Smooth muscle cell (in vitro differentiated cells): ENCODE data around the gene CCDC191. TPM values are rescaled to one million over a fixed set of nuclear protein-coding genes. Genes with fewer than 3 reads are reported as not detected.
A peak's percentile ranks its signal among the peaks of the same experiment; 100 is the strongest.

Experiments
- DNase-seq: peaks from one replicate; lab custom pipeline; 2025; ENCODE audit not compliant: unreplicated experiment; lab: John Stamatoyannopoulos, UW
- H2AFZ ChIP-seq: fragments of 200-600 bp; sonication (generic); 2 replicates; pipeline ENCODE4 v1.6.0; 2016; ENCODE audit warnings: antibody characterized with exemption, low read depth, mild to moderate bottlenecking
- H3F3A ChIP-seq: fragments of 200-600 bp; sonication (generic); 2 replicates; pipeline ENCODE4 v1.6.0; 2017; ENCODE audit warnings: antibody characterized with exemption, low read depth
- H3K27ac ChIP-seq: fragments of 200-600 bp; sonication (generic); 2 replicates; pipeline ENCODE4 v1.5.1; 2016; ENCODE audit warnings: low read depth, mild to moderate bottlenecking
- H3K27me3 ChIP-seq: fragments of 200-600 bp; sonication (generic); 2 replicates; pipeline ENCODE4 v1.6.1; 2016; ENCODE audit warnings: low read depth, mild to moderate bottlenecking
- H3K36me3 ChIP-seq: fragments of 200-600 bp; sonication (generic); 2 replicates; pipeline ENCODE4 v1.5.1; 2016; ENCODE audit warnings: low read depth
- H3K4me1 ChIP-seq: fragments of 200-600 bp; sonication (generic); 2 replicates; pipeline ENCODE4 v1.5.1; 2016; ENCODE audit warnings: low read depth
- H3K4me2 ChIP-seq: fragments of 200-600 bp; sonication (generic); 2 replicates; pipeline ENCODE4 v1.6.0; 2016; ENCODE audit warnings: mild to moderate bottlenecking
- H3K4me3 ChIP-seq: fragments of 200-600 bp; sonication (generic); 2 replicates; pipeline ENCODE4 v1.5.1; 2016; ENCODE audit warnings: mild to moderate bottlenecking
- H3K79me2 ChIP-seq: fragments of 200-600 bp; sonication (generic); 2 replicates; pipeline ENCODE4 v1.6.0; 2016; ENCODE audit warnings: low read depth, mild to moderate bottlenecking
- H3K9ac ChIP-seq: fragments of 200-600 bp; sonication (generic); 2 replicates; pipeline ENCODE4 v1.6.0; 2016; ENCODE audit warnings: low read depth
- H3K9me3 ChIP-seq: fragments of 200-600 bp; sonication (generic); replicated peaks from 2 replicates; pipeline ENCODE4 v1.5.1; 2016; ENCODE audit warnings: low read depth
- H4K20me1 ChIP-seq: fragments of 200-600 bp; sonication (generic); 2 replicates; pipeline ENCODE4 v1.6.0; 2016; ENCODE audit warnings: low read depth
- WGBS: methylation state at CpG from one replicate; pipeline ENCODE4 v1.1.7; 2016; ENCODE audit warnings: low lambda C conversion rate; 5-methylcytosine and 5-hydroxymethylcytosine counted together
- polyA plus RNA-seq: library from polyadenylated mRNA; unstranded; fragments of >200 nt; fragmentation: Nextera tagmentation; extraction: Ambion mirVana; gene quantifications from 2 replicates; pipeline ENCODE4 v1.2.1, GENCODE V29; 2016
- total RNA-seq: library from RNA; depleted of rRNA; stranded (reverse); fragments of >200 nt; gene quantifications from 2 replicates; pipeline ENCODE4 v1.2.3, GENCODE V29; 2014
- TF ChIP-seq, protein P1 (sequence below): fragments of 200-600 bp; sonication (generic); IDR thresholded peaks from 2 replicates; pipeline ENCODE4 v1.5.1; 2017; ENCODE audit warnings: borderline replicate concordance, mild to moderate bottlenecking, antibody characterized with exemption; ENCODE audit not compliant: insufficient read depth, poor library complexity, severe bottlenecking

The CCDC191 gene, protein sequence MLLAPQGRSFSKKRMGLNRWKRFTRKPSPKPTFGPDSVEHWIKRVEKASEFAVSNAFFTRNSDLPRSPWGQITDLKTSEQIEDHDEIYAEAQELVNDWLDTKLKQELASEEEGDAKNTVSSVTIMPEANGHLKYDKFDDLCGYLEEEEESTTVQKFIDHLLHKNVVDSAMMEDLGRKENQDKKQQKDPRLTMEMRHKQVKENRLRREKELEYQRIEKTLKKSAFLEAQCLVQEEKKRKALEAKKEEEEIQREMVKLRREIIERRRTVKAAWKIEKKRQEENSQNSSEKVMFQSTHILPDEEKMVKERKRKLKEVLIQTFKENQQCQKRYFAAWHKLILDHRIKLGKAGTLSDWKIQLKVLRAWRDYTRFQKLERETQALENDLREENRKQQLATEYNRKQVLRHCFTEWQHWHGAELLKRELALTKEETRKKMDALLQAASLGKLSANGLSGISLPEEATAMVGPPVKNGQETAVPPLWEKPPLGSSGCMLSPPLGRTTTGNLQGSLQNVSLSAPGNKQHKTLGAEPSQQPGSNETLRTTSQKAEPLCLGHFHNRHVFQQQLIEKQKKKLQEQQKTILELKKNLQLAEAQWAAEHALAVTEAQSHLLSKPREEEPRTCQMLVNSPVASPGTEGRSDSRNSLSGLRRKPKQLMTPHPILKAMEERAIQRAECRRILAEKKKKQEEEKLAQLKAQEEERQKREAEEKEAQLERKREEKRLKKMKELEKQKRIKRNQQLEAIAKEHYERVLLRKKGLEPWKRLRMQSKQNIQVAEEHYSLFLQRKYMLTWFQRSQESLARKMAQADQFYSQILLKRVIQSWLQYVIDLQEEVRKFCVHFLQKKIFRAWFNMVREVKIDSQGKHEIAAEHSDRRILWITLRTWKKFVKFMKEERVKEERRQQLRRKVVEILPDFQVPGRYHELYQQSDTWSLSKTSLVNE
- total RNA-seq (5.8 and 7.4 TPM in 2 replicates), polyA plus RNA-seq (1.2 and 3.3 TPM in 2 replicates)

DNA sequence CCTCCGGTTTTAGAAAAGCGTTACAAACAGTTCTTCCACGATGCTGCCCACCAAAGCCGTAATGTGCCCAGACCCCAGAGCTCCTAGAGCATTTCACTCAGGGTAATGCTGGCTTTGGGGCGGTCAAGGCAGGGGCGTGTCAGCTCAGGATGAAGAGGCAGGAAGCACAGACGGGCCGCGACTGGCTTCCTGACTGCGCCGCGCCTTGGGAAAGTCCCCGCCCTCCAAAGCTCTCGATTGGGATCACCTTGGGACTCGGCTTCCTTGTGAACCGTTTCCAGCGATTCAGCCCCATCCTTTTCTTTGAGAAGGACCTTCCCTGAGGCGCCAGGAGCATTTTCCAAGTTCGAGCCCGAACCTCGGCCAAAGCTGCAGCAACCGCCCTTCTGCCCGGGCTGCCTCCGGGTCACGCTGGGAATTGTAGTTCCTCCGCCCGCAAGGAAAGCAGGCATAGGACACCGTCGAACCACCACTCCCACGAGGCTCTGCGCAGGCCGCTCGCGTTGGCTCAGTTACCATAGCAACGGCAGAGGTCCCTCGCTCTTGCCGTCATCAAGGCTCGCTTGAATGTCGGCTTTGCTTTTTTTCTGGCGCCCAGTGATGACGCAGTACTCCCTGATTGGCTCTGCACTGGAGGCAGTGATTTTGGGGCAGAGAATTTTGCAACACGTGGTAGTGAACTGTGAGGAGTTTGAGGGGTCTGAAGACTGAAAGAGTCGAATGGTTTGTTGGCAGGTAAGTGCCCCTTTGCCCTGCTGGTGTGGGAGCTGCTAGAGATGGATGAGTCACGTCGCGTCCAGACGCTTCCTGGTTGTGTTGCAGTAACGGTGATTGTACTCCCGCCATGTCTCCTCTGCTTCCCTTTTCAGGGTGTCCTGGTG lies at the start of gene CCDC191, which contains the start of gene QTRT2:
Gene CCDC191, minus strand, starts transcription at position 397 of the 881 bp plus-strand sequence. Its CDS starts 60 bp downstream, at position 337.
Gene QTRT2, plus strand, starts transcription at position 608 of the 881 bp plus-strand sequence. CDS start 8,521 bp downstream, outside the sequence.
- Histone ChIP-seq H3F3A (no peaks in the 10 kb centered on the region), H3K4me3 (peak within 1 kb of the TSS; percentile 68), H3K9ac (peak within 1 kb of the TSS; percentile 86), H3K4me2 (peak within 1 kb of the TSS; percentile 94), H3K27ac (peak within 1 kb of the TSS; percentile 68), H2AFZ (peak within 1 kb of the TSS; percentile 92), H3K4me1 (peaks cover 21% of the 10 kb centered on the region), H3K27me3 (no peaks in the 10 kb centered on the region), H3K9me3 (no peaks in the 10 kb centered on the region), H4K20me1 (no peaks in the 10 kb centered on the region), H3K36me3 (no peaks in the 10 kb centered on the region), H3K79me2 (peaks cover 38% of the 10 kb centered on the region)
- under 1% methylated on average over 49 of the region's 49 CpGs for WGBS
- DNase-seq, result peak; percentile 85
- TF ChIP-seq, protein P1, sequence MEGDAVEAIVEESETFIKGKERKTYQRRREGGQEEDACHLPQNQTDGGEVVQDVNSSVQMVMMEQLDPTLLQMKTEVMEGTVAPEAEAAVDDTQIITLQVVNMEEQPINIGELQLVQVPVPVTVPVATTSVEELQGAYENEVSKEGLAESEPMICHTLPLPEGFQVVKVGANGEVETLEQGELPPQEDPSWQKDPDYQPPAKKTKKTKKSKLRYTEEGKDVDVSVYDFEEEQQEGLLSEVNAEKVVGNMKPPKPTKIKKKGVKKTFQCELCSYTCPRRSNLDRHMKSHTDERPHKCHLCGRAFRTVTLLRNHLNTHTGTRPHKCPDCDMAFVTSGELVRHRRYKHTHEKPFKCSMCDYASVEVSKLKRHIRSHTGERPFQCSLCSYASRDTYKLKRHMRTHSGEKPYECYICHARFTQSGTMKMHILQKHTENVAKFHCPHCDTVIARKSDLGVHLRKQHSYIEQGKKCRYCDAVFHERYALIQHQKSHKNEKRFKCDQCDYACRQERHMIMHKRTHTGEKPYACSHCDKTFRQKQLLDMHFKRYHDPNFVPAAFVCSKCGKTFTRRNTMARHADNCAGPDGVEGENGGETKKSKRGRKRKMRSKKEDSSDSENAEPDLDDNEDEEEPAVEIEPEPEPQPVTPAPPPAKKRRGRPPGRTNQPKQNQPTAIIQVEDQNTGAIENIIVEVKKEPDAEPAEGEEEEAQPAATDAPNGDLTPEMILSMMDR, result no peak

GRCh38 chr3:114104414-114104813 lies 48.1 kb upstream of the CCDC191 start:
- Histone ChIP-seq H3K27me3 (peaks cover 2% of the 10 kb centered on the region), H3K79me2 (no peaks in the 10 kb centered on the region), H3K4me3 (no peak overlapping the region), H3K36me3 (no peaks in the 10 kb centered on the region), H3K4me1 (peaks cover 17% of the 10 kb centered on the region), H2AFZ (no peak overlapping the region), H4K20me1 (no peaks in the 10 kb centered on the region), H3K9ac (no peak overlapping the region), H3K27ac (no peak overlapping the region), H3F3A (no peaks in the 10 kb centered on the region), H3K4me2 (no peak overlapping the region), H3K9me3 (no peaks in the 10 kb centered on the region)
- WGBS, result 94% methylated on average over 3 of the region's 3 CpGs
- DNase-seq, result no peak
- TF ChIP-seq, protein P1, result no peak

DNA sequence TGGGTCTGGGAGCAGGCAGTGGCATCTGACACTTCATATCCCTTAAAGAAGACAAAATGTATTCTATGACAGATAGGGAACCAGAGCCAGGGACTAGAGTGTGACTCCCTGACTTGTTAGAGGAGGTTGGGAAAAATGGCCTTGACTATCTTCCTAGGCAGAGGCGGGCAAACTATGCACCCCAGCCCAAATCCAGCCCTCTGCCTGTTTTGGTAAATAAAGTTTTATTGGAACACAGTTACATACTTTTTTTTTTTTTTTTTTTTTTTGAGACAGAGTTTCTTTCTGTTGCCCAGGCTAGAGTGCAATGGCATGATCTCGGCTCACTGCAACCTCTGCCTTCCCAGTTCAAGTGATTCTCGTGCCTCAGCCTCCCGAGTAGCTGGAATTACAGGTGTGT lies 47.5 kb upstream of the CCDC191 start:
- no peaks in the 10 kb centered on the region for H3K79me2 ChIP-seq
- 89% methylated on average over 4 of the region's 4 CpGs for WGBS
- H3K27me3 ChIP-seq, result no peaks in the 10 kb centered on the region
- H3K27ac ChIP-seq, result no peak overlapping the region
- TF ChIP-seq, protein P1, result no peak
- H2AFZ ChIP-seq, result no peak overlapping the region
- H4K20me1 ChIP-seq, result no peaks in the 10 kb centered on the region
- no peaks in the 10 kb centered on the region for H3K9me3 ChIP-seq
- H3K36me3 ChIP-seq, result no peaks in the 10 kb centered on the region
- no peak overlapping the region for H3K4me2 ChIP-seq
- no peak for DNase-seq
- H3F3A ChIP-seq, result no peaks in the 10 kb centered on the region
- peaks cover 12% of the 10 kb centered on the region for H3K4me1 ChIP-seq
- no peak overlapping the region for H3K9ac ChIP-seq
- H3K4me3 ChIP-seq, result no peak overlapping the region
